HG02852 (cell line): ENCODE data around the gene ZNF679.
"Not testable (repeated sequence)": the region's sequence is repeated elsewhere in the genome, so short reads cannot be mapped to it uniquely, and the experiment has no call there.

ENCODE experiments used
- ATAC-seq: cut with Tn5 transposase; IDR thresholded peaks from one replicate; pipeline ENCODE4 v1.9.1; 2021; ENCODE audit warnings: mild to moderate bottlenecking, moderate library complexity; ENCODE audit not compliant: unreplicated experiment

ZNF679 gene

GRCh38 chr7:64228174-64228573 lies at the start of gene ZNF679:
Gene ZNF679, plus strand, starts transcription at chr7:64228474. Its CDS starts 20,644 bp downstream, at chr7:64249118.
- not testable (repeated sequence) for ATAC-seq

- no peak for ATAC-seq
These were observed 47.3 kb upstream of the ZNF679 start for GRCh38 chr7:64180989-64181388.

GRCh38 chr7:64181586-64181985 lies 46.7 kb upstream of the ZNF679 start:
- ATAC-seq = no peak

GRCh38 chr7:64182036-64182790 lies 46.1 kb upstream of the ZNF679 start:
- no peak for ATAC-seq

GRCh38 chr7:64183126-64183742 lies 45.0 kb upstream of the ZNF679 start:
- no peak for ATAC-seq

GRCh38 chr7:64183827-64184372 lies 44.4 kb upstream of the ZNF679 start:
- ATAC-seq = no peak

GRCh38 chr7:64184376-64184775 lies 43.9 kb upstream of the ZNF679 start:
- no peak for ATAC-seq

GRCh38 chr7:64187408-64187807 lies 40.9 kb upstream of the ZNF679 start:
- no peak for ATAC-seq

- no peak for ATAC-seq
These were observed 36.0 kb upstream of the ZNF679 start for GRCh38 chr7:64192148-64192704.

- ATAC-seq = no peak
These were observed 35.5 kb upstream of the ZNF679 start for GRCh38 chr7:64192775-64193174.

- no peak for ATAC-seq
These were observed 21.4 kb upstream of the ZNF679 start, which contains the start of gene ZNF735 for GRCh38 chr7:64206903-64207302. Gene ZNF735, plus strand, starts transcription at chr7:64207203. Its CDS starts 0 bp downstream, at chr7:64207203.

GRCh38 chr7:64219710-64220298 lies 8.5 kb upstream of the ZNF679 start:
- not testable (repeated sequence) for ATAC-seq

- no peak for ATAC-seq
These were observed 4.9 kb upstream of the ZNF679 start for GRCh38 chr7:64223366-64223765.

- no peak for ATAC-seq
These were observed 38.2 kb downstream of the ZNF679 start for GRCh38 chr7:64266341-64266919.

GRCh38 chr7:64277630-64278029 lies 49.4 kb downstream of the ZNF679 start:
- ATAC-seq = no peak

GRCh38 chr7:64294701-64295420 lies 66.6 kb downstream of the ZNF679 start:
- ATAC-seq = no peak

- ATAC-seq = not testable (repeated sequence)
These were observed 69.1 kb downstream of the ZNF679 start for GRCh38 chr7:64297418-64297817.

GRCh38 chr7:64300641-64301405 lies 72.5 kb downstream of the ZNF679 start:
- no peak for ATAC-seq

GRCh38 chr7:64307254-64308015 lies 79.2 kb downstream of the ZNF679 start:
- peak; percentile 98 for ATAC-seq
